ENCODE results near the gene CHST7. TPM values are rescaled to one million over a fixed set of nuclear protein-coding genes. Genes with fewer than 3 reads are reported as not detected.

The CHST7 gene
- total and polyA plus RNA-seq, 2 of the 8 experiments (the other 6 are each of a cell fraction or from before 2014, with no cell fraction given), result 7.9 to 14.1 TPM

- TF ChIP-seq CTBP2 (IDR thresholded peaks at IDR 0.05; ENCODE audit: borderline replicate concordance, insufficient read depth, insufficient read length, low read length), result no peak
- no peak for TF ChIP-seq CEBPB (IDR thresholded peaks at IDR 0.05; ENCODE audit: low read depth, low read length)
- no peak for TF ChIP-seq RAD21 (IDR thresholded peaks at IDR 0.05 in 1 of 2, conservative IDR thresholded peaks at IDR 0.05 in 1 of 2; ENCODE audit: low read depth in 2 of 2, low read length in 2 of 2)
- no peak for TF ChIP-seq CBX5 (IDR thresholded peaks at IDR 0.05; ENCODE audit: low read depth, low read length)
- no peak for TF ChIP-seq CBX8 (IDR thresholded peaks at IDR 0.05; ENCODE audit: borderline replicate concordance, low read depth, low read length)
- no peak for TF ChIP-seq HDAC2 (IDR thresholded peaks at IDR 0.05; ENCODE audit: borderline replicate concordance in 1 of 2, low read depth in 2 of 2, low read length in 2 of 2)
- TF ChIP-seq, protein P1, sequence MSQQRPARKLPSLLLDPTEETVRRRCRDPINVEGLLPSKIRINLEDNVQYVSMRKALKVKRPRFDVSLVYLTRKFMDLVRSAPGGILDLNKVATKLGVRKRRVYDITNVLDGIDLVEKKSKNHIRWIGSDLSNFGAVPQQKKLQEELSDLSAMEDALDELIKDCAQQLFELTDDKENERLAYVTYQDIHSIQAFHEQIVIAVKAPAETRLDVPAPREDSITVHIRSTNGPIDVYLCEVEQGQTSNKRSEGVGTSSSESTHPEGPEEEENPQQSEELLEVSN (IDR thresholded peaks at IDR 0.05), result no peak
Measured at GRCh38 chrX:46635186-46635585, 61.6 kb downstream of the CHST7 start (continued).

All from H1 (cell line).